WTC11 (cell line): ENCODE results near the gene DAZAP2. TPM values are rescaled to one million over a fixed set of nuclear protein-coding genes. Genes with fewer than 3 reads are reported as not detected.

Experiments
- ATAC-seq: fragments of 200-7000 bp; cut with Tn5 transposase; 2 replicates; pipeline ENCODE4 v1.10.0; 2021; ENCODE audit warnings: mild to moderate bottlenecking, moderate library complexity
- CTCF ChIA-PET: fragments of 300-600 bp; sonication (Branson Sonifier 250); formaldehyde crosslinking; loops from one replicate; lab custom pipeline; 2021; ENCODE audit warnings: antibody characterized with exemption; lab: Charles Lee
- POLR2A ChIA-PET: fragments of 350-600 bp; sonication (Branson Sonifier 250); formaldehyde crosslinking; loops from one replicate; lab custom pipeline; 2021; ENCODE audit warnings: antibody characterized with exemption; lab: Charles Lee
- DNase-seq: peaks from one replicate; pipeline ENCODE4 v3.0.0; 2021; ENCODE audit warnings: low spot score
- H3K27ac Mint-ChIP-seq: 2 replicates; pipeline ENCODE4 v1.8.0; 2021; ENCODE audit warnings: mixed read lengths
- H3K27me3 Mint-ChIP-seq: 2 replicates; pipeline ENCODE4 v1.8.0; 2021; ENCODE audit warnings: low read depth, mild to moderate bottlenecking, moderate library complexity, mixed read lengths
- H3K36me3 Mint-ChIP-seq: 2 replicates; pipeline ENCODE4 v1.8.0; 2021; ENCODE audit warnings: mixed read lengths
- H3K4me1 Mint-ChIP-seq: 2 replicates; pipeline ENCODE4 v1.8.0; 2022; ENCODE audit warnings: mixed read lengths
- H3K4me3 Mint-ChIP-seq: 2 replicates; pipeline ENCODE4 v1.8.0; 2021; ENCODE audit warnings: mild to moderate bottlenecking, moderate library complexity, mixed read lengths
- H3K9me3 Mint-ChIP-seq: 2 replicates; pipeline ENCODE4 v1.8.0; 2021; ENCODE audit warnings: mixed read lengths
- ATF1 ChIP-seq: sonication (generic); formaldehyde crosslinking; IDR thresholded peaks from 2 replicates; pipeline ENCODE4 v1.8.1; 2023; ENCODE audit warnings: mild to moderate bottlenecking, moderate library complexity, missing genetic modification reagents
- EMX1 ChIP-seq: fragments of 250-450 bp; sonication (Bioruptor Pico); IDR thresholded peaks from 2 replicates; pipeline ENCODE4 v1.8.0; 2021; ENCODE audit warnings: mild to moderate bottlenecking
- GTF2I ChIP-seq: fragments of 250-450 bp; sonication (Bioruptor Pico); conservative IDR thresholded peaks from 2 replicates; pipeline ENCODE4 v1.4.0; 2021; ENCODE audit warnings: mild to moderate bottlenecking
- IRF2 ChIP-seq: sonication (generic); formaldehyde crosslinking; IDR thresholded peaks from 2 replicates; pipeline ENCODE4 v1.8.0; 2022; ENCODE audit warnings: low read depth, missing genetic modification reagents, borderline replicate concordance
- NFE2L1 ChIP-seq: sonication (generic); formaldehyde crosslinking; IDR thresholded peaks from 2 replicates; pipeline ENCODE4 v1.8.1; 2023; ENCODE audit warnings: missing genetic modification reagents
- NR1H2 ChIP-seq: sonication (generic); formaldehyde crosslinking; IDR thresholded peaks from 2 replicates; pipeline ENCODE4 v1.9.0; 2021; ENCODE audit warnings: mild to moderate bottlenecking, moderate library complexity, missing genetic modification reagents
- TCF7 ChIP-seq: sonication (generic); formaldehyde crosslinking; IDR thresholded peaks from 2 replicates; pipeline ENCODE4 v1.8.0; 2022; ENCODE audit warnings: mild to moderate bottlenecking, low read depth, missing genetic modification reagents, moderate library complexity
- TEAD1 ChIP-seq: sonication (generic); formaldehyde crosslinking; IDR thresholded peaks from 2 replicates; pipeline ENCODE4 v1.8.0; 2022; ENCODE audit warnings: mild to moderate bottlenecking, missing genetic modification reagents
- TEAD4 ChIP-seq: sonication (generic); formaldehyde crosslinking; IDR thresholded peaks from 2 replicates; pipeline ENCODE4 v1.8.0; 2022; ENCODE audit warnings: mild to moderate bottlenecking, missing genetic modification reagents
- ZNF263 ChIP-seq: sonication (generic); formaldehyde crosslinking; IDR thresholded peaks from 2 replicates; pipeline ENCODE4 v1.8.1; 2022; ENCODE audit warnings: low read depth, mild to moderate bottlenecking, moderate library complexity, missing genetic modification reagents
- total RNA-seq: library from RNA; stranded (reverse); gene quantifications from 3 replicates; pipeline ENCODE4 v1.2.3, GENCODE V29; 2021
- TF ChIP-seq, protein P1 (sequence below): sonication (generic); formaldehyde crosslinking; IDR thresholded peaks from 2 replicates; pipeline ENCODE4 v1.8.0; 2022; ENCODE audit warnings: mild to moderate bottlenecking, missing genetic modification reagents
- TF ChIP-seq, protein P2 (sequence below): sonication (generic); formaldehyde crosslinking; IDR thresholded peaks from 2 replicates; pipeline ENCODE4 v1.8.1; 2022; ENCODE audit warnings: missing genetic modification reagents, borderline replicate concordance
- TF ChIP-seq, protein P3 (sequence below): fragments of 200-600 bp; IDR thresholded peaks from 2 replicates; pipeline ENCODE4 v1.8.0; 2022; ENCODE audit warnings: antibody characterized with exemption
- TF ChIP-seq, protein P4 (sequence below): sonication (generic); formaldehyde crosslinking; IDR thresholded peaks from 2 replicates; pipeline ENCODE4 v1.8.1; 2023; ENCODE audit warnings: mild to moderate bottlenecking, moderate library complexity, missing genetic modification reagents
- TF ChIP-seq, protein P5 (sequence below): sonication (generic); formaldehyde crosslinking; IDR thresholded peaks from 2 replicates; pipeline ENCODE4 v1.8.0; 2023; ENCODE audit warnings: mild to moderate bottlenecking, missing genetic modification reagents
- TF ChIP-seq, protein P6 (sequence below): fragments of 250-450 bp; sonication (Bioruptor Pico); IDR thresholded peaks from 2 replicates; pipeline ENCODE4 v1.9.0; 2021; ENCODE audit warnings: mild to moderate bottlenecking
- TF ChIP-seq, protein P7 (sequence below): sonication (generic); formaldehyde crosslinking; IDR thresholded peaks from 2 replicates; pipeline ENCODE4 v1.8.1; 2023; ENCODE audit warnings: mild to moderate bottlenecking, missing genetic modification reagents

DAZAP2 gene
- total RNA-seq, 1 experiment from 2014 or later, result 35.8 TPM

DNA sequence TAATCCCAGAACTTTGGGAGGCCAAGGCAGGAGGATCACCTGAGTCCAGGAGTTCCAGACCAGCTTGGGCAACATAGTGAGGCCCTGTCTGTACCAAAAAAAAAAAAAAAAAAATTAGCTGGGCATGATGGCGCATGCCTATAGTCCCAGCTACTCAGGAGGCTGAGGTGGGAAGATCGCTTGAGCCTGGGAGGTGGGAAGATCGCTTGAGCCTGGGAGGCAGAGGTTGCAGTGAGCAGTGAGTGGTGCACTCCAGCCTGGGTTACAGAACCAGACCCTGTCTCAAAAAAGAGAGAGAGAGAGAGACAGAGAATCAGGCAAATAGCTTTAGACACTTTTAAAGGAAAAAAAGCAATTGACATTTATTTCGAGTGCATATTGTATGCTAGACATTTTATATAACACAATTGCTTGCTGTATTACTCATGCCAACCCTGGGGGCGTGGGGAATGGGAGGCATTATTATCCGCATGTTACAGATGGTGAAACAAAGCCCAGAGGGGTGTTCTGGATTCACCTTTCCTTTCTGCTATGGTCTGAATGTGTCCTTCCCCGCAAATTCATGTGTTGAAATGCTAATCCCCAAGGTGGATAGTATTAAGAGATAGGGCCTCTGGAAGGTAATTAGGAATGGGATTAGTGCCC lies 30.5 kb upstream of the DAZAP2 start (continued):
- TF ChIP-seq, protein P1, sequence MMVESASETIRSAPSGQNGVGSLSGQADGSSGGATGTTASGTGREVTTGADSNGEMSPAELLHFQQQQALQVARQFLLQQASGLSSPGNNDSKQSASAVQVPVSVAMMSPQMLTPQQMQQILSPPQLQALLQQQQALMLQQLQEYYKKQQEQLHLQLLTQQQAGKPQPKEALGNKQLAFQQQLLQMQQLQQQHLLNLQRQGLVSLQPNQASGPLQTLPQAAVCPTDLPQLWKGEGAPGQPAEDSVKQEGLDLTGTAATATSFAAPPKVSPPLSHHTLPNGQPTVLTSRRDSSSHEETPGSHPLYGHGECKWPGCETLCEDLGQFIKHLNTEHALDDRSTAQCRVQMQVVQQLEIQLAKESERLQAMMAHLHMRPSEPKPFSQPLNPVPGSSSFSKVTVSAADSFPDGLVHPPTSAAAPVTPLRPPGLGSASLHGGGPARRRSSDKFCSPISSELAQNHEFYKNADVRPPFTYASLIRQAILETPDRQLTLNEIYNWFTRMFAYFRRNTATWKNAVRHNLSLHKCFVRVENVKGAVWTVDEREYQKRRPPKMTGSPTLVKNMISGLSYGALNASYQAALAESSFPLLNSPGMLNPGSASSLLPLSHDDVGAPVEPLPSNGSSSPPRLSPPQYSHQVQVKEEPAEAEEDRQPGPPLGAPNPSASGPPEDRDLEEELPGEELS (CRISPR knock-in tag), result no peak
- TF ChIP-seq TCF7 (CRISPR knock-in tag) (no peak), NR1H2 (CRISPR knock-in tag) (no peak), NFE2L1 (CRISPR knock-in tag) (no peak), EMX1 (no peak)
- TF ChIP-seq, protein P2, sequence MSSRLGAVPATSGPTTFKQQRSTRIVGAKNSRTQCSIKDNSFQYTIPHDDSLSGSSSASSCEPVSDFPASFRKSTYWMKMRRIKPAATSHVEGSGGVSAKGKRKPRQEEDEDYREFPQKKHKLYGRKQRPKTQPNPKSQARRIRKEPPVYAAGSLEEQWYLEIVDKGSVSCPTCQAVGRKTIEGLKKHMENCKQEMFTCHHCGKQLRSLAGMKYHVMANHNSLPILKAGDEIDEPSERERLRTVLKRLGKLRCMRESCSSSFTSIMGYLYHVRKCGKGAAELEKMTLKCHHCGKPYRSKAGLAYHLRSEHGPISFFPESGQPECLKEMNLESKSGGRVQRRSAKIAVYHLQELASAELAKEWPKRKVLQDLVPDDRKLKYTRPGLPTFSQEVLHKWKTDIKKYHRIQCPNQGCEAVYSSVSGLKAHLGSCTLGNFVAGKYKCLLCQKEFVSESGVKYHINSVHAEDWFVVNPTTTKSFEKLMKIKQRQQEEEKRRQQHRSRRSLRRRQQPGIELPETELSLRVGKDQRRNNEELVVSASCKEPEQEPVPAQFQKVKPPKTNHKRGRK, result no peak
- TF ChIP-seq, protein P3, sequence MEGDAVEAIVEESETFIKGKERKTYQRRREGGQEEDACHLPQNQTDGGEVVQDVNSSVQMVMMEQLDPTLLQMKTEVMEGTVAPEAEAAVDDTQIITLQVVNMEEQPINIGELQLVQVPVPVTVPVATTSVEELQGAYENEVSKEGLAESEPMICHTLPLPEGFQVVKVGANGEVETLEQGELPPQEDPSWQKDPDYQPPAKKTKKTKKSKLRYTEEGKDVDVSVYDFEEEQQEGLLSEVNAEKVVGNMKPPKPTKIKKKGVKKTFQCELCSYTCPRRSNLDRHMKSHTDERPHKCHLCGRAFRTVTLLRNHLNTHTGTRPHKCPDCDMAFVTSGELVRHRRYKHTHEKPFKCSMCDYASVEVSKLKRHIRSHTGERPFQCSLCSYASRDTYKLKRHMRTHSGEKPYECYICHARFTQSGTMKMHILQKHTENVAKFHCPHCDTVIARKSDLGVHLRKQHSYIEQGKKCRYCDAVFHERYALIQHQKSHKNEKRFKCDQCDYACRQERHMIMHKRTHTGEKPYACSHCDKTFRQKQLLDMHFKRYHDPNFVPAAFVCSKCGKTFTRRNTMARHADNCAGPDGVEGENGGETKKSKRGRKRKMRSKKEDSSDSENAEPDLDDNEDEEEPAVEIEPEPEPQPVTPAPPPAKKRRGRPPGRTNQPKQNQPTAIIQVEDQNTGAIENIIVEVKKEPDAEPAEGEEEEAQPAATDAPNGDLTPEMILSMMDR, result no peak

DNA sequence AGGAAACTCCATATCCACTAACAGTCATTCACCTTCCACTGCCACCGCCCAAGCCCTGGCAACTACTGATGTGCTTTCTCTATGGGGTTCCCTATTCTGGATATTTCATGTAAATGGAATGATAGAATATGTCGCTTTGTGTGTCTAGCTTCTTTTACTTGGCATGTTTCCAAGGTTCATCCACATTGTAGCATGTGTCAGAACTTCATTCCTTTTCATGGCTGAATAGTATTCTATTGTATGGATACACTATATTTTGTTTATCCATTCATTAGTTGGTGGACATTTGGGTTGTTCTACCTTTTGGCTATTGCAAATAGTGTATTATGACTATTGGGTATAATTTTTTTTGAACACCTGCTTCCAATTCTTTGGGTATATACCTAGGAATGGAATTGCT lies 29.4 kb upstream of the DAZAP2 start:
- Mint-ChIP-seq H3K4me1 (no peaks in the 10 kb centered on the region), H3K4me3 (no peak overlapping the region), H3K9me3 (no peaks in the 10 kb centered on the region), H3K36me3 (peaks cover under 1% of the 10 kb centered on the region; the same call in 1 of the 2 replicates), H3K27ac (no peak overlapping the region), H3K27me3 (no peaks in the 10 kb centered on the region)
- ATAC-seq (no peak), DNase-seq (no peak)
- CTCF ChIA-PET, result no interaction called here
- POLR2A ChIA-PET, result no interaction called here
- TF ChIP-seq ATF1 (CRISPR knock-in tag) (no peak), TEAD1 (CRISPR knock-in tag) (no peak), GTF2I (no peak), IRF2 (CRISPR knock-in tag) (no peak), ZNF263 (no peak), TEAD4 (no peak)
- TF ChIP-seq, protein P4, sequence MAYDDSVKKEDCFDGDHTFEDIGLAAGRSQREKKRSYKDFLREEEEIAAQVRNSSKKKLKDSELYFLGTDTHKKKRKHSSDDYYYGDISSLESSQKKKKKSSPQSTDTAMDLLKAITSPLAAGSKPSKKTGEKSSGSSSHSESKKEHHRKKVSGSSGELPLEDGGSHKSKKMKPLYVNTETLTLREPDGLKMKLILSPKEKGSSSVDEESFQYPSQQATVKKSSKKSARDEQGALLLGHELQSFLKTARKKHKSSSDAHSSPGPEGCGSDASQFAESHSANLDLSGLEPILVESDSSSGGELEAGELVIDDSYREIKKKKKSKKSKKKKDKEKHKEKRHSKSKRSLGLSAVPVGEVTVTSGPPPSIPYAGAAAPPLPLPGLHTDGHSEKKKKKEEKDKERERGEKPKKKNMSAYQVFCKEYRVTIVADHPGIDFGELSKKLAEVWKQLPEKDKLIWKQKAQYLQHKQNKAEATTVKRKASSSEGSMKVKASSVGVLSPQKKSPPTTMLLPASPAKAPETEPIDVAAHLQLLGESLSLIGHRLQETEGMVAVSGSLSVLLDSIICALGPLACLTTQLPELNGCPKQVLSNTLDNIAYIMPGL (CRISPR knock-in tag), result no peak
- TF ChIP-seq, protein P5, sequence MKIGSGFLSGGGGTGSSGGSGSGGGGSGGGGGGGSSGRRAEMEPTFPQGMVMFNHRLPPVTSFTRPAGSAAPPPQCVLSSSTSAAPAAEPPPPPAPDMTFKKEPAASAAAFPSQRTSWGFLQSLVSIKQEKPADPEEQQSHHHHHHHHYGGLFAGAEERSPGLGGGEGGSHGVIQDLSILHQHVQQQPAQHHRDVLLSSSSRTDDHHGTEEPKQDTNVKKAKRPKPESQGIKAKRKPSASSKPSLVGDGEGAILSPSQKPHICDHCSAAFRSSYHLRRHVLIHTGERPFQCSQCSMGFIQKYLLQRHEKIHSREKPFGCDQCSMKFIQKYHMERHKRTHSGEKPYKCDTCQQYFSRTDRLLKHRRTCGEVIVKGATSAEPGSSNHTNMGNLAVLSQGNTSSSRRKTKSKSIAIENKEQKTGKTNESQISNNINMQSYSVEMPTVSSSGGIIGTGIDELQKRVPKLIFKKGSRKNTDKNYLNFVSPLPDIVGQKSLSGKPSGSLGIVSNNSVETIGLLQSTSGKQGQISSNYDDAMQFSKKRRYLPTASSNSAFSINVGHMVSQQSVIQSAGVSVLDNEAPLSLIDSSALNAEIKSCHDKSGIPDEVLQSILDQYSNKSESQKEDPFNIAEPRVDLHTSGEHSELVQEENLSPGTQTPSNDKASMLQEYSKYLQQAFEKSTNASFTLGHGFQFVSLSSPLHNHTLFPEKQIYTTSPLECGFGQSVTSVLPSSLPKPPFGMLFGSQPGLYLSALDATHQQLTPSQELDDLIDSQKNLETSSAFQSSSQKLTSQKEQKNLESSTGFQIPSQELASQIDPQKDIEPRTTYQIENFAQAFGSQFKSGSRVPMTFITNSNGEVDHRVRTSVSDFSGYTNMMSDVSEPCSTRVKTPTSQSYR (CRISPR knock-in tag), result no peak
- TF ChIP-seq, protein P6, sequence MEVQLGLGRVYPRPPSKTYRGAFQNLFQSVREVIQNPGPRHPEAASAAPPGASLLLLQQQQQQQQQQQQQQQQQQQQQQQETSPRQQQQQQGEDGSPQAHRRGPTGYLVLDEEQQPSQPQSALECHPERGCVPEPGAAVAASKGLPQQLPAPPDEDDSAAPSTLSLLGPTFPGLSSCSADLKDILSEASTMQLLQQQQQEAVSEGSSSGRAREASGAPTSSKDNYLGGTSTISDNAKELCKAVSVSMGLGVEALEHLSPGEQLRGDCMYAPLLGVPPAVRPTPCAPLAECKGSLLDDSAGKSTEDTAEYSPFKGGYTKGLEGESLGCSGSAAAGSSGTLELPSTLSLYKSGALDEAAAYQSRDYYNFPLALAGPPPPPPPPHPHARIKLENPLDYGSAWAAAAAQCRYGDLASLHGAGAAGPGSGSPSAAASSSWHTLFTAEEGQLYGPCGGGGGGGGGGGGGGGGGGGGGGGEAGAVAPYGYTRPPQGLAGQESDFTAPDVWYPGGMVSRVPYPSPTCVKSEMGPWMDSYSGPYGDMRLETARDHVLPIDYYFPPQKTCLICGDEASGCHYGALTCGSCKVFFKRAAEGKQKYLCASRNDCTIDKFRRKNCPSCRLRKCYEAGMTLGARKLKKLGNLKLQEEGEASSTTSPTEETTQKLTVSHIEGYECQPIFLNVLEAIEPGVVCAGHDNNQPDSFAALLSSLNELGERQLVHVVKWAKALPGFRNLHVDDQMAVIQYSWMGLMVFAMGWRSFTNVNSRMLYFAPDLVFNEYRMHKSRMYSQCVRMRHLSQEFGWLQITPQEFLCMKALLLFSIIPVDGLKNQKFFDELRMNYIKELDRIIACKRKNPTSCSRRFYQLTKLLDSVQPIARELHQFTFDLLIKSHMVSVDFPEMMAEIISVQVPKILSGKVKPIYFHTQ, result no peak
- TF ChIP-seq, protein P1 (CRISPR knock-in tag), result no peak
- TF ChIP-seq, protein P7, sequence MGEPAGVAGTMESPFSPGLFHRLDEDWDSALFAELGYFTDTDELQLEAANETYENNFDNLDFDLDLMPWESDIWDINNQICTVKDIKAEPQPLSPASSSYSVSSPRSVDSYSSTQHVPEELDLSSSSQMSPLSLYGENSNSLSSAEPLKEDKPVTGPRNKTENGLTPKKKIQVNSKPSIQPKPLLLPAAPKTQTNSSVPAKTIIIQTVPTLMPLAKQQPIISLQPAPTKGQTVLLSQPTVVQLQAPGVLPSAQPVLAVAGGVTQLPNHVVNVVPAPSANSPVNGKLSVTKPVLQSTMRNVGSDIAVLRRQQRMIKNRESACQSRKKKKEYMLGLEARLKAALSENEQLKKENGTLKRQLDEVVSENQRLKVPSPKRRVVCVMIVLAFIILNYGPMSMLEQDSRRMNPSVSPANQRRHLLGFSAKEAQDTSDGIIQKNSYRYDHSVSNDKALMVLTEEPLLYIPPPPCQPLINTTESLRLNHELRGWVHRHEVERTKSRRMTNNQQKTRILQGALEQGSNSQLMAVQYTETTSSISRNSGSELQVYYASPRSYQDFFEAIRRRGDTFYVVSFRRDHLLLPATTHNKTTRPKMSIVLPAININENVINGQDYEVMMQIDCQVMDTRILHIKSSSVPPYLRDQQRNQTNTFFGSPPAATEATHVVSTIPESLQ (CRISPR knock-in tag), result no peak
